Retinal pigment epithelial cell (primary cell): ENCODE data around the gene FGD4.

Source experiments
- DNase-seq: peaks from one replicate; pipeline ENCODE4 v3.0.0-alpha.2; 2010; ENCODE audit warnings: low read depth
- H3K4me3 ChIP-seq: 2 replicates; pipeline ENCODE4 v1.5.1; 2011; ENCODE audit warnings: mild to moderate bottlenecking, low read length, control low read depth, moderate library complexity
- TF ChIP-seq, protein P1 (sequence below): conservative IDR thresholded peaks from 2 replicates; pipeline ENCODE4 v1.5.1; 2011; ENCODE audit warnings: low read depth, low read length, control low read depth, inconsistent platforms

The FGD4 gene

DNA sequence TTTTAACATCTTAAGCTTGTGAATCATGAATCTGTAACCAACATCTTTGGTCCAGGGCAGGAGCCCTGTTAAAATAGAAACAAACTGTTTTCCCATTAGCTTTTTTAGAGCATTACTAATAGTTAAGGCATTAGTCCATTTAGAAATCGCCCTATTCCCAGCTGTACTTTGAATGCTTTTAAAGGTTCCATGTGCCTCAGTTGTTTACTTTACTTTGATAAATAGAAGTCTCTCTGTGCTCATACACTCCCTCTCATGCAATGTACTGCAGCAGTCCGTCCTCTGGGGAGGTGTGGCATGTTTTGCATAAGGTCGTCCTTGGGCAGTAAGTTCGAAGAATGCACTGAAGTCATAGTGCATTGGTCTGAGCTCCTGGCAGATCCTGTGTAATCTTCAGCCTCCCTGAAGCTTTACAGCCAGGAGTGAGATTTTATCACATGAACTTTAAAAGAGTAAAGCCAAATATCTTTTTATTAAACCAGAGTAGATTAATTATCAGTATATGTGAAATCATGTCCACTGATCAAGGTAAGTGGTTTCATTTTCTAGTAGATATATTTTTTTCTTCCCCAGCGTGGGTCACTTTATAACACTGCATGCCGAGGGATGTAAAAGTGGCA, 134.7 kb downstream of the FGD4 start:
- H3K4me3 ChIP-seq = peak overlapping the region; percentile 29
- peak; percentile 62 for DNase-seq
- TF ChIP-seq, protein P1, sequence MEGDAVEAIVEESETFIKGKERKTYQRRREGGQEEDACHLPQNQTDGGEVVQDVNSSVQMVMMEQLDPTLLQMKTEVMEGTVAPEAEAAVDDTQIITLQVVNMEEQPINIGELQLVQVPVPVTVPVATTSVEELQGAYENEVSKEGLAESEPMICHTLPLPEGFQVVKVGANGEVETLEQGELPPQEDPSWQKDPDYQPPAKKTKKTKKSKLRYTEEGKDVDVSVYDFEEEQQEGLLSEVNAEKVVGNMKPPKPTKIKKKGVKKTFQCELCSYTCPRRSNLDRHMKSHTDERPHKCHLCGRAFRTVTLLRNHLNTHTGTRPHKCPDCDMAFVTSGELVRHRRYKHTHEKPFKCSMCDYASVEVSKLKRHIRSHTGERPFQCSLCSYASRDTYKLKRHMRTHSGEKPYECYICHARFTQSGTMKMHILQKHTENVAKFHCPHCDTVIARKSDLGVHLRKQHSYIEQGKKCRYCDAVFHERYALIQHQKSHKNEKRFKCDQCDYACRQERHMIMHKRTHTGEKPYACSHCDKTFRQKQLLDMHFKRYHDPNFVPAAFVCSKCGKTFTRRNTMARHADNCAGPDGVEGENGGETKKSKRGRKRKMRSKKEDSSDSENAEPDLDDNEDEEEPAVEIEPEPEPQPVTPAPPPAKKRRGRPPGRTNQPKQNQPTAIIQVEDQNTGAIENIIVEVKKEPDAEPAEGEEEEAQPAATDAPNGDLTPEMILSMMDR = no peak

DNA sequence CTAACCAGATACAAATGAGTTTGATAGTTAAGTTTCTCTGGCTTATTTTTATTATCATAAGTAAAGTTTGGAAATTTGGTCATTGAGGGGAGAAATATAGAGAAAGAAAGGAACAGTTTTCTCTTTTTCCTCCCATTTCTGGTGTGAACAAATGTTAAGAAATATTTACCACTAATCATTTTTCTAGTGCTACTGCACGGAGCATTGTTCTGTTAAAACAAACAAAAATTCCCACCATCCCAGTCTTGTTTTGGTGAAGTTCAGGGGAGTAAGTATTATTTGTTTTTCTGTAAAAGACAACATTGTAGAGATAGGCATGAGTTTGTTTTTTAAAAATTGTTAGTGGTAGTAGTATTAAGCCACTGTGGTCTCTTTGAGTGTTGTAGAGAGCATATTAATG, 135.3 kb downstream of the FGD4 start:
- TF ChIP-seq, protein P1 = no peak
- no peak for DNase-seq
- peak overlapping the region; percentile 29 for H3K4me3 ChIP-seq

DNA sequence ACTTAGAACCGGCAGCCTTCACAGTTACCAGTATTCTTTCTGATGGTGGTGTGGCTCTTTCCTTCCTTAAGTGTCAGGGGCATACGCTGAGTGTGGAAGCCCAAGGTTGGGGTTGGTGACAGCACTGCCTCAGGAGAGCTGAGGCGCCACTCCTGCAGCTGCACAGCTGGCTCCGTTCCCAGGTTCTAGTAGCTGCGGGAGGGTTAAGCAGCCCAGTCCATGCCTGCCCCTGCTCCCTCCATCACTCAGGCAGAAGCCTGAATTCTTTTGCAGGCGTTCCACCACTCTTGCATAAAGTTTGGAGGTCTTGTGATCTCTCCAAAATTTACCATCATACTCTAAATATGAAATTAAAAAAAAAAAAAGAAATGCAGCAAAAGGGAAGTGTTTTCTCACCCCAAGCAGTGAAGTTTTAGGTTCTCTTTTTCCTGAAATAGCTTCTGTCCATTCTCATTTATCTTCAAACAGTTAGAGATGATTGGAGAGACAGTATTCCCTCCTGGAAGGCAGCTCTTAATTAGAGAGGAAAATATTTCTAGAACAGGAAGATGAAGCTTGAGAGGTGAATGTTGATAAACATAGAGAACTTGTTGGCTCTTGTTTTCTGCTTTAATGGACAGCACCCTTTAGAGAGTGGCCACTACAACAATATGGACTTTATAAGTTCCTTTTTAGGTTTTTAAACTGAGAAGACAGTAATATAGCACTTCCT, 136.1 kb downstream of the FGD4 start:
- TF ChIP-seq, protein P1 = no peak
- no peak overlapping the region for H3K4me3 ChIP-seq
- peak; percentile 55 for DNase-seq

DNA sequence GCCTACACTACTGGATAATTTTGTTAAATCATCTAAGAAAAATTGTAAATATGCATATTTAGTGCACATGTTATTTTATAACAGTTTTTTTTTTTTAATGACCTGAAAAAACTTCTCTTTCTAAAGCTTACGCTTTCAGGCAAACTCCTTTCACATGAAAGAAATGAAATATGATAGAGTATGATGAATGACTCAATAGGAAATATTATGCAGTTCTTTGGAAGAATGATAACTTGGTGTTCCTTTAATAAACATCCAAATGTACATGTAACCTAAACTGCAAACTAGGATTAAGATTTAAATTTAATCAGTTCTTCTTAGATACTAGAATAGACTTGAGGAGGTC, 136.6 kb downstream of the FGD4 start:
- TF ChIP-seq, protein P1 = no peak
- H3K4me3 ChIP-seq = no peak overlapping the region
- no peak for DNase-seq

DNA sequence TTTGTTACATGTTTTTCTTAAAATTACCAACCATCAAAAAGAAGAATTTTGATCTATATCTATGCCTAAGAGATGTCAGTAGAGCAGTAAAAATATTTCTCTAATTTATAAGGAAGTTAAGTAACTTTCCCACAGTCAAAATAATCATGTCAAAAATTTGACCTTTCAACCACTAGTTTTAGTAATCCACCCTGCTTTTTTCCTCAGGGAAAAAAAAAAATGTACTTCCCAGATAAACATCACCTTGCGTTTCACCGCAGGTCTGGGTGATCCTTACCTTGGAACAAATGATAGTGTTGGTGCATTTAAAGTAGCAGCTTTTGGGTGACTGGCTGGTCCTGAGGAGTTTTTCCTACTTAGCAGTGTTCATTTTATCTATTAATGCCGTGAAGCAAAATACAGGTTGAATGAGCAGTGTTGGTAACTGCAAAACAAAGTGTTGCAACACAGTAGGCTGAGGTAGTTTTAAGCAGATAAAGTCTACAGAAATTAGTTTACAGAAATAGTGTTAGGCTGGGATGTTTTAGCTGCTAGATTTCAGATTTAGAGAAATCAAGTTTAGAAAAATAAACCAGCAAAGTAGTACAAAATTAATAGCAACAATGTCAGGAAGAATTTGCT, 142.5 kb downstream of the FGD4 start:
- TF ChIP-seq, protein P1 = no peak
- DNase-seq = peak; percentile 47
- peak overlapping the region; percentile 13 for H3K4me3 ChIP-seq

DNA sequence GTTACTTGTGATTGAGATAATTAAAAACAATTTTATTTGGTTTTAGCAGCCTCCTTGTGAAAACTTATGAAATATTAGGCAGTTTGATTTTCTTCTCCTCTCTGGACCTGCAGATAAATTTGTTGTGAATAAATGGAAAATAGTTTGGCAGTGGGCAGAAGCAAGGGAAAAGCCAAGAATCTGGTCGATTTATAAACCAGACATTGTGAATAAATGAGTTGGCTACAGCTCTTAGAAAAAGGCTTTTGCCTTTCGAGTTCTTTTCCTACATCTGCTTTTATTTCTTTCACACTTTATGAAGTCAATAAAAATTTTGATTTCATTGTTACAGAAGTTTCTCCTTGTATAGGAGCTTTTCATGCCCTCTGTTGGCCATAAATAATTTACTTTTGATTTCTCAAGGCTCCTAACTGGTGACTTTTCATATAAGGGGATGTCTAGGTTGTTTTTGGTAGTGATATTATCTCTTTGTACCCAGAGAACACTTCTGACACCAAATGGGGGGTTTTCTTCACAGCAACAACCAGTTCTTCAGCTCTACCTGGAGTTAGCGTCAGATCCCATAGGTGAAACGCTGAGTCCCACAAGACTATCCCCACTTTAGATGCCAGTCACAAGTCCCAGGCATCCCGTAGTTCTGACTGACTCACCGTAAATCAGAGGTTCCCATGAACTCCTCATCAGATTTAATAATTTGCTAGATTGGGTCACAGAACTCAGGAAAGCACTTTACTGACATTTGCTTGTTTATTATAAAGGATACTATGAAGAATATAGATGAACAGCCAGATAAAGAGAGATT, 143.3 kb downstream of the FGD4 start:
- no peak overlapping the region for H3K4me3 ChIP-seq
- TF ChIP-seq, protein P1 = no peak
- no peak for DNase-seq
